ENCODE data around the gene SKAP2.

SKAP2 gene

GRCh38 chr7:26688388-26688787 lies 176.0 kb downstream of the SKAP2 start:
- Histone ChIP-seq H3K27ac (ENCODE audit: low read length) (no peak overlapping the region), H3K4me1 (ENCODE audit: insufficient read depth, low read length) (no peaks in the 10 kb centered on the region), H3K9me3 (ENCODE audit: insufficient read depth, low read length, severe bottlenecking) (no peaks in the 10 kb centered on the region), H3K79me2 (ENCODE audit: insufficient read depth, low read length) (no peaks in the 10 kb centered on the region), H2AFZ (ENCODE audit: low read depth, low read length) (no peak overlapping the region), H4K20me1 (ENCODE audit: insufficient read depth, low read length) (no peaks in the 10 kb centered on the region), H3K4me2 (ENCODE audit: insufficient read depth, low read length) (no peak overlapping the region), H3K27me3 (ENCODE audit: insufficient read depth, low read length, poor library complexity) (no peaks in the 10 kb centered on the region), H3K9ac (ENCODE audit: low read depth, low read length) (no peak overlapping the region), H3K36me3 (ENCODE audit: insufficient read depth, low read length) (no peaks in the 10 kb centered on the region), H3K4me3 (ENCODE audit: low read depth in 1 of 2, low read length in 2 of 2) (no peak overlapping the region)
- DNase-seq (no peak), ATAC-seq (ENCODE audit: insufficient read depth, low read depth) (no peak)
- TF ChIP-seq CTCF (IDR thresholded peaks at IDR 0.05; ENCODE audit: borderline replicate concordance, extremely low read depth, low read length, poor library complexity, severe bottlenecking) (no peak), EZH2 (IDR thresholded peaks at IDR 0.05; ENCODE audit: borderline replicate concordance, low read depth, low read length, severe bottlenecking) (no peak)

- Histone ChIP-seq H3K9me3 (ENCODE audit: insufficient read depth, low read length, severe bottlenecking) (no peaks in the 10 kb centered on the region), H3K27me3 (ENCODE audit: insufficient read depth, low read length, poor library complexity) (no peaks in the 10 kb centered on the region), H3K9ac (ENCODE audit: low read depth, low read length) (no peak overlapping the region), H3K4me3 (ENCODE audit: low read depth in 1 of 2, low read length in 2 of 2) (no peak overlapping the region), H3K4me1 (ENCODE audit: insufficient read depth, low read length) (no peaks in the 10 kb centered on the region), H3K36me3 (ENCODE audit: insufficient read depth, low read length) (no peaks in the 10 kb centered on the region), H3K4me2 (ENCODE audit: insufficient read depth, low read length) (no peak overlapping the region), H4K20me1 (ENCODE audit: insufficient read depth, low read length) (no peaks in the 10 kb centered on the region), H3K27ac (ENCODE audit: low read length) (no peak overlapping the region), H3K79me2 (ENCODE audit: insufficient read depth, low read length) (no peaks in the 10 kb centered on the region), H2AFZ (ENCODE audit: low read depth, low read length) (no peak overlapping the region)
- TF ChIP-seq EZH2 (IDR thresholded peaks at IDR 0.05; ENCODE audit: borderline replicate concordance, low read depth, low read length, severe bottlenecking) (no peak), CTCF (IDR thresholded peaks at IDR 0.05; ENCODE audit: borderline replicate concordance, extremely low read depth, low read length, poor library complexity, severe bottlenecking) (no peak)
- no peak for DNase-seq
- no peak for ATAC-seq (ENCODE audit: insufficient read depth, low read depth)
Measured at GRCh38 chr7:26687032-26687431, 177.4 kb downstream of the SKAP2 start.

- H3K9ac ChIP-seq (ENCODE audit: low read depth, low read length) = no peak overlapping the region
- no peak overlapping the region for H3K4me3 ChIP-seq (ENCODE audit: low read depth in 1 of 2, low read length in 2 of 2)
- peak; percentile 59 for TF ChIP-seq CTCF (IDR thresholded peaks at IDR 0.05; ENCODE audit: borderline replicate concordance, extremely low read depth, low read length, poor library complexity, severe bottlenecking)
- no peak for TF ChIP-seq EZH2 (IDR thresholded peaks at IDR 0.05; ENCODE audit: borderline replicate concordance, low read depth, low read length, severe bottlenecking)
- ATAC-seq (ENCODE audit: insufficient read depth, low read depth) (peak; percentile 53; the same call in 2 of the 3 replicates), DNase-seq (peak; percentile 9)
- no peaks in the 10 kb centered on the region for H3K9me3 ChIP-seq (ENCODE audit: insufficient read depth, low read length, severe bottlenecking)
- no peaks in the 10 kb centered on the region for H3K27me3 ChIP-seq (ENCODE audit: insufficient read depth, low read length, poor library complexity)
- no peaks in the 10 kb centered on the region for H3K36me3 ChIP-seq (ENCODE audit: insufficient read depth, low read length)
- H3K4me2 ChIP-seq (ENCODE audit: insufficient read depth, low read length) = no peak overlapping the region
- H3K79me2 ChIP-seq (ENCODE audit: insufficient read depth, low read length) = no peaks in the 10 kb centered on the region
- no peaks in the 10 kb centered on the region for H4K20me1 ChIP-seq (ENCODE audit: insufficient read depth, low read length)
- no peak overlapping the region for H2AFZ ChIP-seq (ENCODE audit: low read depth, low read length)
- no peaks in the 10 kb centered on the region for H3K4me1 ChIP-seq (ENCODE audit: insufficient read depth, low read length)
- no peak overlapping the region for H3K27ac ChIP-seq (ENCODE audit: low read length)
Measured at GRCh38 chr7:26686448-26686981, 177.9 kb downstream of the SKAP2 start.

- H3K4me1 ChIP-seq (ENCODE audit: insufficient read depth, low read length) = no peaks in the 10 kb centered on the region
- H3K4me2 ChIP-seq (ENCODE audit: insufficient read depth, low read length) = no peak overlapping the region
Measured at GRCh38 chr7:26685606-26686005, 178.8 kb downstream of the SKAP2 start.

More at GRCh38 chr7:26685606-26686005, 178.8 kb downstream of the SKAP2 start:
- H3K9ac ChIP-seq (ENCODE audit: low read depth, low read length) = no peak overlapping the region
- no peaks in the 10 kb centered on the region for H4K20me1 ChIP-seq (ENCODE audit: insufficient read depth, low read length)
- no peaks in the 10 kb centered on the region for H3K9me3 ChIP-seq (ENCODE audit: insufficient read depth, low read length, severe bottlenecking)
- no peak for DNase-seq
- no peak overlapping the region for H3K4me3 ChIP-seq (ENCODE audit: low read depth in 1 of 2, low read length in 2 of 2)
- no peak for ATAC-seq (ENCODE audit: insufficient read depth, low read depth)
- no peak for TF ChIP-seq CTCF (IDR thresholded peaks at IDR 0.05; ENCODE audit: borderline replicate concordance, extremely low read depth, low read length, poor library complexity, severe bottlenecking)
- TF ChIP-seq EZH2 (IDR thresholded peaks at IDR 0.05; ENCODE audit: borderline replicate concordance, low read depth, low read length, severe bottlenecking) = no peak
- H3K27me3 ChIP-seq (ENCODE audit: insufficient read depth, low read length, poor library complexity) = no peaks in the 10 kb centered on the region
- no peak overlapping the region for H3K27ac ChIP-seq (ENCODE audit: low read length)
- H3K79me2 ChIP-seq (ENCODE audit: insufficient read depth, low read length) = no peaks in the 10 kb centered on the region
- no peak overlapping the region for H2AFZ ChIP-seq (ENCODE audit: low read depth, low read length)
- H3K36me3 ChIP-seq (ENCODE audit: insufficient read depth, low read length) = no peaks in the 10 kb centered on the region
